HEK293 (cell line): Measurements from ENCODE around the gene KDM4C.

Source experiments
- CTCF ChIP-seq: fragments of 450-650 bp; formaldehyde crosslinking; IDR thresholded peaks from 2 replicates; pipeline ENCODE4 v1.5.1; 2016; ENCODE audit warnings: missing biosample characterization, missing genetic modification characterization
- ZNF549 ChIP-seq: fragments of 450-650 bp; IDR thresholded peaks from 2 replicates; pipeline ENCODE4 v1.5.1; 2018; ENCODE audit warnings: missing biosample characterization, missing genetic modification characterization, mild to moderate bottlenecking, inconsistent platforms, moderate library complexity
- ZNF837 ChIP-seq: fragments of 450-650 bp; formaldehyde crosslinking; IDR thresholded peaks from 2 replicates; pipeline ENCODE4 v1.5.1; 2016; ENCODE audit warnings: missing biosample characterization, missing genetic modification characterization

GRCh38 chr9:7094576-7094975 is 336.8 kb downstream of the KDM4C start:
- no peak for TF ChIP-seq ZNF549
- no peak for TF ChIP-seq ZNF837 (tag by site-specific recombination)
- no peak for TF ChIP-seq CTCF
